Neural crest cell (in vitro differentiated cells): ENCODE measurements around the gene RHBDL1. TPM values are rescaled to one million over a fixed set of nuclear protein-coding genes. Genes with fewer than 3 reads are reported as not detected.
A peak's percentile ranks its signal among the peaks of the same experiment; 100 is the strongest.

Experiments used
- DNase-seq: peaks from one replicate; pipeline ENCODE4 v3.0.0; 2021; ENCODE audit warnings: low read depth, mixed read lengths, low spot score
- H3K27ac Mint-ChIP-seq: one replicate; pipeline ENCODE4 v1.8.0; 2021; ENCODE audit warnings: mild to moderate bottlenecking, mixed read lengths; ENCODE audit not compliant: unreplicated experiment
- H3K27me3 Mint-ChIP-seq: 2 replicates; pipeline ENCODE4 v1.8.0; 2021; ENCODE audit warnings: low read depth, mild to moderate bottlenecking, mixed read lengths
- H3K36me3 Mint-ChIP-seq: 2 replicates; pipeline ENCODE4 v1.8.0; 2021; ENCODE audit warnings: low read depth, mild to moderate bottlenecking, mixed read lengths
- H3K4me1 Mint-ChIP-seq: 2 replicates; pipeline ENCODE4 v1.8.0; 2021; ENCODE audit warnings: mixed read lengths
- H3K4me3 Mint-ChIP-seq: one replicate; pipeline ENCODE4 v1.8.0; 2021; ENCODE audit warnings: mild to moderate bottlenecking, mixed read lengths
- H3K9me3 Mint-ChIP-seq: 2 replicates; pipeline ENCODE4 v1.8.0; 2021; ENCODE audit warnings: mixed read lengths
- CTCF ChIP-seq: fragments of 200-600 bp; sonication (generic); conservative IDR thresholded peaks from 2 replicates; pipeline ENCODE4 v1.5.0; 2021; ENCODE audit warnings: antibody characterized with exemption, mild to moderate bottlenecking
- total RNA-seq: library from RNA; stranded (reverse); gene quantifications from 2 replicates; pipeline ENCODE4 v1.2.1, GENCODE V29; 2021

RHBDL1 gene
- total RNA-seq, 1 donor from 2014 or later: 3.1 TPM

GRCh38 chr16:657487-657886 is 18.0 kb upstream of the RHBDL1 start:
- DNase-seq: no peak

GRCh38 chr16:658679-659571 is 16.5 kb upstream of the RHBDL1 start:
- DNase-seq: no peak
- Mint-ChIP-seq H3K4me1 (peaks cover 6% of the 10 kb centered on the region), H3K27me3 (no peaks in the 10 kb centered on the region), H3K4me3 (no peak overlapping the region), H3K36me3 (no peaks in the 10 kb centered on the region), H3K9me3 (no peaks in the 10 kb centered on the region), H3K27ac (no peak overlapping the region)
- TF ChIP-seq CTCF: peak; percentile 12

More at GRCh38 chr16:657487-657886, 18.0 kb upstream of the RHBDL1 start:
- H3K4me1 Mint-ChIP-seq: peaks cover 6% of the 10 kb centered on the region
- H3K9me3 Mint-ChIP-seq: no peaks in the 10 kb centered on the region
- H3K4me3 Mint-ChIP-seq: no peak overlapping the region
- H3K36me3 Mint-ChIP-seq: no peaks in the 10 kb centered on the region
- H3K27ac Mint-ChIP-seq: no peak overlapping the region
- no peak for TF ChIP-seq CTCF
- no peaks in the 10 kb centered on the region for H3K27me3 Mint-ChIP-seq

GRCh38 chr16:659618-660017 is 15.9 kb upstream of the RHBDL1 start:
- no peaks in the 10 kb centered on the region for H3K36me3 Mint-ChIP-seq
- TF ChIP-seq CTCF: no peak
- H3K4me3 Mint-ChIP-seq: no peak overlapping the region
- H3K9me3 Mint-ChIP-seq: no peaks in the 10 kb centered on the region
- no peak for DNase-seq
- H3K27me3 Mint-ChIP-seq: no peaks in the 10 kb centered on the region
- peaks cover 6% of the 10 kb centered on the region for H3K4me1 Mint-ChIP-seq
- no peak overlapping the region for H3K27ac Mint-ChIP-seq

GRCh38 chr16:660132-660458 is 15.4 kb upstream of the RHBDL1 start:
- no peaks in the 10 kb centered on the region for H3K27me3 Mint-ChIP-seq
- no peak for DNase-seq
- H3K4me1 Mint-ChIP-seq: peaks cover 6% of the 10 kb centered on the region
- no peak overlapping the region for H3K4me3 Mint-ChIP-seq
- no peak for TF ChIP-seq CTCF
- H3K36me3 Mint-ChIP-seq: no peaks in the 10 kb centered on the region
- H3K27ac Mint-ChIP-seq: no peak overlapping the region
- H3K9me3 Mint-ChIP-seq: no peaks in the 10 kb centered on the region

GRCh38 chr16:660459-661183 is 14.8 kb upstream of the RHBDL1 start:
- H3K4me3 Mint-ChIP-seq: peak overlapping the region; percentile 49
- peak; percentile 75 for DNase-seq
- H3K4me1 Mint-ChIP-seq: peaks cover 6% of the 10 kb centered on the region
- peak; percentile 64 for TF ChIP-seq CTCF
- H3K27me3 Mint-ChIP-seq: no peaks in the 10 kb centered on the region
- H3K36me3 Mint-ChIP-seq: no peaks in the 10 kb centered on the region
- H3K27ac Mint-ChIP-seq: peak overlapping the region; percentile 19
- no peaks in the 10 kb centered on the region for H3K9me3 Mint-ChIP-seq
